ENCODE measurements around the gene ADCK1. TPM values are rescaled to one million over a fixed set of nuclear protein-coding genes. Genes with fewer than 3 reads are reported as not detected.
"Not testable (repeated sequence)": the region's sequence is repeated elsewhere in the genome, so short reads cannot be mapped to it uniquely, and the experiment has no call there.

Gene ADCK1
- polyA plus RNA-seq, 3 donors from 2014 or later: 3.8 to 14.7 (median 8.7) TPM

- no peak for DNase-seq
- Mint-ChIP-seq H3K4me3 (no peak overlapping the region), H3K27ac (no peak overlapping the region)
Observed at GRCh38 chr14:77791225-77791600, 8.7 kb upstream of the ADCK1 start.

GRCh38 chr14:77793255-77793654, 6.7 kb upstream of the ADCK1 start:
- not testable (repeated sequence) for H3K4me1 Mint-ChIP-seq; DNase-seq; H3K27ac Mint-ChIP-seq; H3K9me3 Mint-ChIP-seq; H3K36me3 Mint-ChIP-seq; H3K4me3 Mint-ChIP-seq; H3K27me3 Mint-ChIP-seq (ENCODE audit: low read depth in 3 of 3)

More at GRCh38 chr14:77791225-77791600, 8.7 kb upstream of the ADCK1 start:
- no peaks in the 10 kb centered on the region for H3K4me1 Mint-ChIP-seq
- H3K9me3 Mint-ChIP-seq: no peaks in the 10 kb centered on the region
- H3K36me3 Mint-ChIP-seq: no peaks in the 10 kb centered on the region
- peaks cover 3 to 6% (median 4%) of the 10 kb centered on the region in 3 donors for H3K27me3 Mint-ChIP-seq (ENCODE audit: low read depth in 3 of 3)

GRCh38 chr14:77794357-77794756, 5.6 kb upstream of the ADCK1 start:
- peaks cover 3 to 4% (median 4%) of the 10 kb centered on the region in 3 donors for H3K27me3 Mint-ChIP-seq (ENCODE audit: low read depth in 3 of 3)
- H3K36me3 Mint-ChIP-seq: no peaks in the 10 kb centered on the region
- H3K4me3 Mint-ChIP-seq: no peak overlapping the region
- no peaks in the 10 kb centered on the region for H3K4me1 Mint-ChIP-seq
- no peaks in the 10 kb centered on the region for H3K9me3 Mint-ChIP-seq
- no peak for DNase-seq
- no peak overlapping the region for H3K27ac Mint-ChIP-seq

GRCh38 chr14:77799456-77799855, 453 bp upstream of the ADCK1 start:
- H3K27me3 Mint-ChIP-seq (ENCODE audit: low read depth in 3 of 3); DNase-seq; H3K36me3 Mint-ChIP-seq; H3K9me3 Mint-ChIP-seq: not testable (repeated sequence)
- Mint-ChIP-seq H3K4me3 (peak overlapping the region; percentile 77 to 87 (median 84)), H3K27ac (peak overlapping the region in 5 of 6 donors; percentile 45 to 83 (median 76)), H3K4me1 (peaks cover 12 to 19% of the 10 kb centered on the region in 2 donors)

GRCh38 chr14:77800814-77801213, 905 bp downstream of the ADCK1 start:
- H3K4me1 Mint-ChIP-seq: peaks cover 12 to 19% of the 10 kb centered on the region in 2 donors
- peaks cover 0 to 5% (median 0%) of the 10 kb centered on the region in 3 donors for H3K27me3 Mint-ChIP-seq (ENCODE audit: low read depth in 3 of 3)
- no peaks in the 10 kb centered on the region for H3K9me3 Mint-ChIP-seq
- H3K4me3 Mint-ChIP-seq: peak overlapping the region; percentile 81 to 87 (median 86)
- no peak for DNase-seq
- H3K27ac Mint-ChIP-seq: peak overlapping the region; percentile 70 to 90 (median 80)
- no peaks in the 10 kb centered on the region for H3K36me3 Mint-ChIP-seq

GRCh38 chr14:77804592-77804991, 4.7 kb downstream of the ADCK1 start:
- peaks cover 0 to 10% (median 0%) of the 10 kb centered on the region in 3 donors for H3K36me3 Mint-ChIP-seq
- H3K9me3 Mint-ChIP-seq: no peaks in the 10 kb centered on the region
- H3K4me1 Mint-ChIP-seq: peaks cover 11 to 18% of the 10 kb centered on the region in 2 donors
- no peak for DNase-seq
- peaks cover 0 to 5% (median 0%) of the 10 kb centered on the region in 3 donors for H3K27me3 Mint-ChIP-seq (ENCODE audit: low read depth in 3 of 3)
- H3K4me3 Mint-ChIP-seq: no peak overlapping the region
- no peak overlapping the region for H3K27ac Mint-ChIP-seq

GRCh38 chr14:77805706-77806105, 5.8 kb downstream of the ADCK1 start:
- DNase-seq: no peak
- Mint-ChIP-seq H3K36me3 (peaks cover 0 to 10% (median 0%) of the 10 kb centered on the region in 3 donors), H3K27me3 (ENCODE audit: low read depth in 3 of 3) (peaks cover 0 to 5% (median 0%) of the 10 kb centered on the region in 3 donors), H3K27ac (no peak overlapping the region), H3K9me3 (no peaks in the 10 kb centered on the region), H3K4me1 (peaks cover 3 to 8% of the 10 kb centered on the region in 2 donors), H3K4me3 (no peak overlapping the region)

- H3K36me3 Mint-ChIP-seq: peaks cover 0 to 10% (median 0%) of the 10 kb centered on the region in 3 donors
- peak overlapping the region in 1 of 6 donors; percentile 46 for H3K27ac Mint-ChIP-seq
- H3K9me3 Mint-ChIP-seq: no peaks in the 10 kb centered on the region
- no peaks in the 10 kb centered on the region for H3K4me1 Mint-ChIP-seq
- no peak for DNase-seq
- H3K27me3 Mint-ChIP-seq (ENCODE audit: low read depth in 3 of 3): peaks cover 0 to 5% (median 0%) of the 10 kb centered on the region in 3 donors
- no peak overlapping the region for H3K4me3 Mint-ChIP-seq
Observed at GRCh38 chr14:77808250-77808649, 8.3 kb downstream of the ADCK1 start.

- Mint-ChIP-seq H3K36me3 (peaks cover 0 to 10% (median 0%) of the 10 kb centered on the region in 3 donors), H3K4me3 (no peak overlapping the region), H3K9me3 (no peaks in the 10 kb centered on the region), H3K27ac (no peak overlapping the region), H3K4me1 (no peaks in the 10 kb centered on the region), H3K27me3 (ENCODE audit: low read depth in 3 of 3) (peaks cover 0 to 5% (median 0%) of the 10 kb centered on the region in 3 donors)
- DNase-seq: no peak
Observed at GRCh38 chr14:77809011-77809410, 9.1 kb downstream of the ADCK1 start.

- no peak for DNase-seq
- Mint-ChIP-seq H3K9me3 (no peaks in the 10 kb centered on the region), H3K27ac (no peak overlapping the region), H3K4me1 (no peaks in the 10 kb centered on the region), H3K4me3 (no peak overlapping the region), H3K36me3 (peaks cover 0 to 10% (median 0%) of the 10 kb centered on the region in 3 donors), H3K27me3 (ENCODE audit: low read depth in 3 of 3) (no peaks in the 10 kb centered on the region)
Observed at GRCh38 chr14:77812028-77812427, 12.1 kb downstream of the ADCK1 start.

GRCh38 chr14:77812682-77813081, 12.8 kb downstream of the ADCK1 start:
- not testable (repeated sequence) for H3K9me3 Mint-ChIP-seq, H3K36me3 Mint-ChIP-seq, H3K27ac Mint-ChIP-seq

GRCh38 chr14:77822307-77822706, 22.4 kb downstream of the ADCK1 start:
- Mint-ChIP-seq H3K27me3 (ENCODE audit: low read depth in 3 of 3) (no peaks in the 10 kb centered on the region), H3K4me3 (no peak overlapping the region), H3K4me1 (no peaks in the 10 kb centered on the region), H3K27ac (no peak overlapping the region), H3K9me3 (no peaks in the 10 kb centered on the region), H3K36me3 (peaks cover 4 to 27% (median 12%) of the 10 kb centered on the region in 3 donors)
- DNase-seq: no peak

More at GRCh38 chr14:77812682-77813081, 12.8 kb downstream of the ADCK1 start:
- not testable (repeated sequence) for DNase-seq; H3K4me1 Mint-ChIP-seq; H3K4me3 Mint-ChIP-seq; H3K27me3 Mint-ChIP-seq (ENCODE audit: low read depth in 3 of 3)

- Mint-ChIP-seq H3K27me3 (ENCODE audit: low read depth in 3 of 3) (no peaks in the 10 kb centered on the region), H3K9me3 (no peaks in the 10 kb centered on the region), H3K4me3 (no peak overlapping the region), H3K36me3 (peaks cover 4 to 27% (median 12%) of the 10 kb centered on the region in 3 donors), H3K27ac (no peak overlapping the region), H3K4me1 (no peaks in the 10 kb centered on the region)
- no peak for DNase-seq
Observed at GRCh38 chr14:77822741-77823140, 22.8 kb downstream of the ADCK1 start.

- Mint-ChIP-seq H3K27ac (no peak overlapping the region), H3K27me3 (ENCODE audit: low read depth in 3 of 3) (no peaks in the 10 kb centered on the region), H3K4me3 (no peak overlapping the region), H3K4me1 (no peaks in the 10 kb centered on the region), H3K36me3 (peaks cover 4 to 27% (median 12%) of the 10 kb centered on the region in 3 donors), H3K9me3 (no peaks in the 10 kb centered on the region)
- no peak for DNase-seq
Observed at GRCh38 chr14:77823378-77823777, 23.5 kb downstream of the ADCK1 start.

GRCh38 chr14:77825895-77826519, 26.1 kb downstream of the ADCK1 start:
- Mint-ChIP-seq H3K27ac (no peak overlapping the region), H3K9me3 (no peaks in the 10 kb centered on the region), H3K36me3 (peaks cover 11 to 24% (median 13%) of the 10 kb centered on the region in 3 donors), H3K4me1 (no peaks in the 10 kb centered on the region), H3K4me3 (no peak overlapping the region), H3K27me3 (ENCODE audit: low read depth in 3 of 3) (no peaks in the 10 kb centered on the region)
- DNase-seq: no peak
